Right atrium auricular region (tissue), 2 donors: Measurements from ENCODE around the gene FOXA3. TPM values are rescaled to one million over a fixed set of nuclear protein-coding genes. Genes with fewer than 3 reads are reported as not detected.

Source experiments
- DNase-seq: peaks from one replicate; pipeline ENCODE4 v3.0.0-alpha.2; 2019; ENCODE audit warnings: low spot score
- H3K27ac ChIP-seq, 2 donors: fragments of 200-600 bp; sonication (generic); 1 replicate in 1 of 2; 2 replicates in 1 of 2; pipeline ENCODE4 v1.5.1; 2016 to 2019
- H3K27me3 ChIP-seq, 2 donors: fragments of 200-600 bp; sonication (generic); one replicate each; pipeline versions ENCODE4 v1.5.1 to v1.6.0; 2017 to 2019
- H3K36me3 ChIP-seq: fragments of 200-600 bp; sonication (generic); one replicate; pipeline ENCODE4 v1.5.1; 2016
- H3K4me1 ChIP-seq, 2 donors: fragments of 200-600 bp; sonication (generic); one replicate each; pipeline versions ENCODE4 v1.5.1 to v1.6.0; 2017 to 2019
- H3K4me3 ChIP-seq, 2 donors: fragments of 200-600 bp; sonication (generic); 1 replicate in 1 of 2; 2 replicates in 1 of 2; pipeline ENCODE4 v1.5.1; 2017 to 2019; ENCODE audit warnings: mild to moderate bottlenecking in 1 of 2, moderate library complexity in 1 of 2
- H3K9me3 ChIP-seq, 2 donors: fragments of 200-600 bp; sonication (generic); one replicate each; pipeline ENCODE4 v1.5.1; 2019
- total RNA-seq, 2 donors: library from RNA; depleted of rRNA; stranded (reverse); fragments of >200 nt; gene quantifications; one replicate each; pipeline ENCODE4 v1.1.0, GENCODE V29; 2016
- TF ChIP-seq, protein P1 (sequence below), 2 donors: fragments of 200-600 bp; sonication (generic); IDR thresholded peaks; one replicate each; pipeline ENCODE4 v1.5.1; 2019; ENCODE audit warnings: antibody characterized with exemption in 2 of 2

Gene FOXA3
- total RNA-seq, 2 donors from 2014 or later, result not detected

DNA sequence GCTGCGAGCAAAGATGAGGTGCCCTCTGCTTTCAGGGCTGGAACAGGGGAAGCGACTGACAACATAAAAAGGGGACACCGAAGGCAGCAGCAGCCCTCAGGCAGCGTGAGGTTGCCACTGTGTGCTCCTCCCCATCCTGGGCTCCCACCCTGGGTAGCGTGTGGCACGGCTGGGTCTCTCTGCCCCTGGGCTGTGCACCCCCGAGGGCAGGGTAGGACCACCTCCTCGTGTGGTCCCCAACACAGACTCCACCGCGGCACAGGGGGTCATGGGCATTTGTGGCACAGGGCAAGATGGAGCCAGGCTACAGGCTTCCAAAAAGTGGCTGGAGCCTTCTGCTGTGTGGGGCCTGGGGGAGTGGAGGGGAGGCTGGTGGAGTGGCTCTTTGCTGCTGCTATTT lies 42.6 kb upstream of the FOXA3 start:
- TF ChIP-seq, protein P1, sequence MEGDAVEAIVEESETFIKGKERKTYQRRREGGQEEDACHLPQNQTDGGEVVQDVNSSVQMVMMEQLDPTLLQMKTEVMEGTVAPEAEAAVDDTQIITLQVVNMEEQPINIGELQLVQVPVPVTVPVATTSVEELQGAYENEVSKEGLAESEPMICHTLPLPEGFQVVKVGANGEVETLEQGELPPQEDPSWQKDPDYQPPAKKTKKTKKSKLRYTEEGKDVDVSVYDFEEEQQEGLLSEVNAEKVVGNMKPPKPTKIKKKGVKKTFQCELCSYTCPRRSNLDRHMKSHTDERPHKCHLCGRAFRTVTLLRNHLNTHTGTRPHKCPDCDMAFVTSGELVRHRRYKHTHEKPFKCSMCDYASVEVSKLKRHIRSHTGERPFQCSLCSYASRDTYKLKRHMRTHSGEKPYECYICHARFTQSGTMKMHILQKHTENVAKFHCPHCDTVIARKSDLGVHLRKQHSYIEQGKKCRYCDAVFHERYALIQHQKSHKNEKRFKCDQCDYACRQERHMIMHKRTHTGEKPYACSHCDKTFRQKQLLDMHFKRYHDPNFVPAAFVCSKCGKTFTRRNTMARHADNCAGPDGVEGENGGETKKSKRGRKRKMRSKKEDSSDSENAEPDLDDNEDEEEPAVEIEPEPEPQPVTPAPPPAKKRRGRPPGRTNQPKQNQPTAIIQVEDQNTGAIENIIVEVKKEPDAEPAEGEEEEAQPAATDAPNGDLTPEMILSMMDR (IDR thresholded peaks at IDR 0.05), result no peak
- H3K36me3 ChIP-seq, result peaks cover 63% of the 10 kb centered on the region
- DNase-seq, result no peak

DNA sequence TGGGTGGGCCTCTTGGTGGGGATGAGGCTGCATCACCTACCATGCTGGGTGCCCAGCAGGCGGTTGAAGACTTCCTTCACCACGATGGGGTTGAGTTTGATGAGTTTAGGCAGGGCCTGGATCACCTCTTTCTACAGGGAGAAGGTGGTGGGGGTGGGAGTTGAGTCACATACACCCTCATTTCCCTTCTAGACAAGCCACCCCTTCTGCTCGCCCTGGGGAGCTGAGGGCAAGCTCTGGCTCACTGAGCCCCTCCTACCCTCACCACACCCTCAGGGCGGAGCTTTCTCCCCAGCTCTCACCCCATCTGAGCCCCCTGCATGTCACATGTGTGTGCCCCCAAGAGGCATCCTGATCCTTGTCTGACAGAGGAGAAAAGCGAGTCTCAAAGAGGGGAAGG lies 41.4 kb upstream of the FOXA3 start:
- Histone ChIP-seq H3K4me3 (no peak overlapping the region), H3K27me3 (no peaks in the 10 kb centered on the region), H3K4me1 (no peaks in the 10 kb centered on the region), H3K36me3 (peaks cover 75% of the 10 kb centered on the region), H3K9me3 (no peaks in the 10 kb centered on the region), H3K27ac (no peak overlapping the region)
- DNase-seq, result no peak
- TF ChIP-seq, protein P1 (IDR thresholded peaks at IDR 0.05), result no peak

More for the DNA sequence above, 42.6 kb upstream of the FOXA3 start:
- Histone ChIP-seq H3K4me1 (peaks cover 0 to 5% of the 10 kb centered on the region in 2 donors), H3K27ac (no peak overlapping the region), H3K27me3 (no peaks in the 10 kb centered on the region), H3K4me3 (no peak overlapping the region), H3K9me3 (no peaks in the 10 kb centered on the region)

DNA sequence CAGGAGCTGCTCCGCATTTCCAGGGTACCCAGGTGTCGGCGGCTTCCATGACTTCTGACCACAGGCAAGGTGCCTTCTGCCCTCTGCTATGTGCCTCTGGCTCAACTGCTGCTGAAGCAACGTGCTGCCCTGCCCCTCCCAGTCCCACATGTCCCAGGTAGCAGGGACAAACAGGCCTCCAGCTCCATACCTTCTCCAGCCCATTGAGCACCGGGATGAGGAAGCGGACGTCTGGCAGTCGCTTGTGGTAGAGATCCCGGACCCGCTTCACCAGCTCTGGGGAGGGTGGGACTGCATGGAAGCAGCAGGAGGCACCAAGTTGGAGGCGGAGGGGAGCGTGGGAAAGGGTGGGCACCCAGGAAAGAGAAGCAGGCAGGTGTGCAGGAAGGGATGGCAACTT lies 40.9 kb upstream of the FOXA3 start:
- TF ChIP-seq, protein P1 (IDR thresholded peaks at IDR 0.05), result no peak
- DNase-seq, result no peak
- Histone ChIP-seq H3K9me3 (no peaks in the 10 kb centered on the region), H3K27me3 (no peaks in the 10 kb centered on the region), H3K27ac (no peak overlapping the region), H3K4me3 (no peak overlapping the region), H3K4me1 (no peaks in the 10 kb centered on the region), H3K36me3 (peaks cover 80% of the 10 kb centered on the region)

DNA sequence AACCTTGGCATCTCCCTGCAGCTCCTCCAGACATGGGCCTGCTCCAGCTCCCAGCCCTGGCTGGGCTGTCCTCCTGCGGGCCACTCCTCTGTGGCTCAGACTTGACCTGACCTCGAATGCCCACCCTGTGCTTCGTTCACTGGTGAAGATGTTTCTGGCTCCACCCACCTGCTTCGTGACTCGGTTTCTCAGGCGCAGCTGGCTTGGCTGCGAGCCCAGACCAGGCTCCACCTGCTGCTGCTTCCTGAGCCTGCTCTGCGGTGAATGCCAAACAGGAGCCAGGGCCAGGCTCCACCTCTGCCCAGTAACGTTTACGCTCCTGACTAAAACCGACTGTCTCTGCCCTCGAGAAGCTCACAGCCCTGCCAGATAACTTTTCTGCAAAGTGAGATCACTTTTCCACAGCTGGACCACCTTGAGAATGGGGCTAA lies 40.1 kb upstream of the FOXA3 start:
- no peak for DNase-seq
- no peaks in the 10 kb centered on the region for H3K9me3 ChIP-seq
- no peaks in the 10 kb centered on the region for H3K4me1 ChIP-seq
- H3K27ac ChIP-seq, result no peak overlapping the region
- H3K27me3 ChIP-seq, result no peaks in the 10 kb centered on the region
- TF ChIP-seq, protein P1 (IDR thresholded peaks at IDR 0.05), result no peak
- peaks cover 88% of the 10 kb centered on the region for H3K36me3 ChIP-seq
- H3K4me3 ChIP-seq, result no peak overlapping the region

DNA sequence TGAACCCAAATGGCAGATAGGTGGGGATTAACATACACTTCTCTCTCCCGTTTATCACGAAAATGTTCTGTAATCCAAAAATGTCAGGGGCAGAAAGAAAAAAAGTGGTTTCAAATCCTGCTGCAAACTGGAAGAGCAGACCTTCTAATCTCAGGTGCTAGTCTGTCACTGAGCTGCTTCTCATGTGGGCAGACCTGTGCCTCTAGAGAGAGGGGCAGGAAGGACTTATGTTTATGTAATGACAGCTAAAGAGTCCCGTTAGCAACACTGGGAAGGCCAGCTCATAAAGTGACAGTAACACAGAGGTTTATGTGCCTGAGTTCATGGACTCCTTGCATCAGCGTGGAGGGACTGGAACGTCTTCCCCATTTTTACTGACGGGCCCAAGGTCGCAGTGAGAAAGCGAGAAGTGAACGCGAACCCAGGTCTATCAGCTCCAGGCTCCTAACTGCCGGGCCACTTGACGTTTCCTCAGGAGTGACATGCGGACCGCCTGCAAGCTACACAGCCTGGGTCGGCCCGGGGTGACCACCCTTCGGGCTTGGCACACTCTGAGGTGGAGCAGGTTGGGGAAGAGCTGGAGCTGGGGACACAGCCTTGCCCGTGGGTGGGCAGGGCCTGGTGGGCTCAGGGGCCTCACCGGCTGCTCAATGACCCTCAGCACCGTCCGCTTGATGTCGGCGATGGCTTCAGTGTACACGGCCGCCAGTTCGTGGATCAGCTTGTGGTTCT lies 39.4 kb upstream of the FOXA3 start:
- DNase-seq, result no peak
- H3K4me1 ChIP-seq, result no peaks in the 10 kb centered on the region
- no peaks in the 10 kb centered on the region for H3K9me3 ChIP-seq
- peaks cover 91% of the 10 kb centered on the region for H3K36me3 ChIP-seq
- no peak overlapping the region for H3K4me3 ChIP-seq
- TF ChIP-seq, protein P1 (IDR thresholded peaks at IDR 0.05), result no peak
- no peak overlapping the region for H3K27ac ChIP-seq
- H3K27me3 ChIP-seq, result no peaks in the 10 kb centered on the region

DNA sequence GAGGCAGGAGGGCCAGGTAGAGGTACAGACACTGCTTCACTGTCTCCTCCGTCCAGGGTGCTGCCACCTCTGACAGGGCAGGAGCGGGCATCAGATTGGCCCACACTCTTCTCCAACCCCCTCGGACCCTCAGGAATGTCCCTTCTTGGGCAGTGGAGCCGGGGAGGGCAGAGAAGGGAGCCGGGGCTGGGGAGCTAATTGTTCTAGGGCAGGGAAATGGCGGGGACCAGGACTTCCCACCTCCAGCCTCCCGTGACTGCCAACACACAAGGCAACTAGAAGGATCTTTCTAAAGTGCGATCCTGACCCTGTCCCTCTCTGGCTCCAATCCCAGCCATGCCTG lies 38.9 kb upstream of the FOXA3 start:
- TF ChIP-seq, protein P1 (IDR thresholded peaks at IDR 0.05), result no peak
- Histone ChIP-seq H3K27ac (no peak overlapping the region), H3K4me3 (no peak overlapping the region), H3K36me3 (peaks cover 91% of the 10 kb centered on the region), H3K27me3 (no peaks in the 10 kb centered on the region), H3K4me1 (no peaks in the 10 kb centered on the region), H3K9me3 (no peaks in the 10 kb centered on the region)
- DNase-seq, result no peak
